ENCODE results near the gene SPACA7. TPM values are rescaled to one million over a fixed set of nuclear protein-coding genes. Genes with fewer than 3 reads are reported as not detected.
"Not testable (repeated sequence)": the region's sequence is repeated elsewhere in the genome, so short reads cannot be mapped to it uniquely, and the experiment has no call there.

The SPACA7 gene
- polyA plus RNA-seq, 1 donor: not detected

DNA sequence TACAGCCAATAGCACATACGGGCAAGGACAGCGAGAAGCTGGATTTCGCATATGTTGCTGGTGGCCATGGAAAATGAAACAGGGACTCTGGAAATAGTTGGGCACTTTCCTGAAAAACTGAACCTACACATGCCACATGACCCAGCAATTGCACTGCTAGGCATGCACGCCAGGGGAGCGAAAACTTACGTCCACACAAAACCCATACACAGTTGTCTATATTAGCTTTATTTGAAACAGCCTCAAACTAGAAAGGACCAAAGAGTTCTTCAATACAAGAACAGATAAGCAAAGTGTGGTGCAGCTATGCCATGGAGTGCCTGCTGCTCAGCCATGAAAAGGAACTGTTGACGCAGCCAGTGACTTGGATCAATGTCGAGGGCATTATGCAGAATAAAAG is 7.3 kb upstream of the SPACA7 start:
- H3K27me3 ChIP-seq (ENCODE audit: control insufficient read depth, insufficient read depth, low read length): no peaks in the 10 kb centered on the region
- 90% methylated on average over 2 of the region's 8 CpGs for WGBS (ENCODE audit: insufficient coverage, low lambda C conversion rate)
- no peak for DNase-seq
- no peaks in the 10 kb centered on the region for H3K9me3 ChIP-seq (ENCODE audit: control insufficient read depth, low read depth, low read length)
- H3K4me3 ChIP-seq (ENCODE audit: low read length): no peak overlapping the region
- H3K4me1 ChIP-seq (ENCODE audit: control insufficient read depth, insufficient read depth, low read length): no peaks in the 10 kb centered on the region
- H3K36me3 ChIP-seq (ENCODE audit: control insufficient read depth, insufficient read depth, low read length): no peaks in the 10 kb centered on the region
- no peak overlapping the region for H3K27ac ChIP-seq (ENCODE audit: low read length)

DNA sequence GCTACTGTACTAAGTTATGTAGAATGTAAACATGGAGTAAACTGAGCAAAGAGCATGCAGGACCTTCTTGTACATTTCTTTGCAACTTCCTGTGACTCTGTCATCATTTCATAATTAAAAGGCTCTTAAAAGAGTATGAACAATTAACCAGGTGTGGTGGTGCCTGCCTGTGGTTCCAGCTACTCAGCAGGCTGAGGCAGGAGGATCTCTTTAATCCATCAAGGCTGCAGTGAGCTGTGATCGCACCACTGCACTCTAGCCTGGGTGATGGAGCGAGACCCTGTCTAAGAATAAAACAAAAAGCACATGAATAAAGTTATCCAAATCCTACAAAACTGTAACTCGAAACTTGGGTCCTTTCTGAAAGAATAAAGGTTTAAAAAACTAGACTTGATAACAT is 5.8 kb upstream of the SPACA7 start:
- no peaks in the 10 kb centered on the region for H3K9me3 ChIP-seq (ENCODE audit: control insufficient read depth, low read depth, low read length)
- H3K4me3 ChIP-seq (ENCODE audit: low read length): no peak overlapping the region
- no peak overlapping the region for H3K27ac ChIP-seq (ENCODE audit: low read length)
- no peaks in the 10 kb centered on the region for H3K4me1 ChIP-seq (ENCODE audit: control insufficient read depth, insufficient read depth, low read length)
- no peaks in the 10 kb centered on the region for H3K36me3 ChIP-seq (ENCODE audit: control insufficient read depth, insufficient read depth, low read length)
- WGBS (ENCODE audit: insufficient coverage, low lambda C conversion rate): no CpG with 5 or more reads among the region's 3 CpGs
- no peak for DNase-seq
- H3K27me3 ChIP-seq (ENCODE audit: control insufficient read depth, insufficient read depth, low read length): no peaks in the 10 kb centered on the region

DNA sequence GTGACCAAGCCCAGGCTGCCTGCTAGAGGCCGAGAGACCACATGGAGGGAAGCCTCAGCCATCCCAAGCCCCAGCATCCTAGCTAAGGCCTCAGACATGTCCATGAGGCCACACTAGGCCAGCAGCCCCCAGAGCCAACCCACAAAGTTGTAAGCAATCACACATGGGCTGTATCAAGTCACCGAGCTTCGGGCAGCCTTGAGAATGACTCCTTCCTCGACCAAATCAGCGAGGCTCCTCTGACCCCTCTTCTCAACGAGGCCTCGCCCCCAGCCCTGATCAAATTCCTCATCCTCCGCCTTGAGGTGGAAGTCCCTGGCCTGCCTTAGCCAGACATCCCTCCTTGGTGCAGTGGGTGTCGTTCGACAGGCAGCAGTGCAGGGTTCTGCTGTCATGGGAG is 1.9 kb upstream of the SPACA7 start:
- no peak overlapping the region for H3K4me3 ChIP-seq (ENCODE audit: low read length)
- no peak overlapping the region for H3K27ac ChIP-seq (ENCODE audit: low read length)
- H3K4me1 ChIP-seq (ENCODE audit: control insufficient read depth, insufficient read depth, low read length): no peaks in the 10 kb centered on the region
- no CpG with 5 or more reads among the region's 10 CpGs for WGBS (ENCODE audit: insufficient coverage, low lambda C conversion rate)
- H3K27me3 ChIP-seq (ENCODE audit: control insufficient read depth, insufficient read depth, low read length): no peaks in the 10 kb centered on the region
- H3K9me3 ChIP-seq (ENCODE audit: control insufficient read depth, low read depth, low read length): no peaks in the 10 kb centered on the region
- no peaks in the 10 kb centered on the region for H3K36me3 ChIP-seq (ENCODE audit: control insufficient read depth, insufficient read depth, low read length)
- DNase-seq: no peak

DNA sequence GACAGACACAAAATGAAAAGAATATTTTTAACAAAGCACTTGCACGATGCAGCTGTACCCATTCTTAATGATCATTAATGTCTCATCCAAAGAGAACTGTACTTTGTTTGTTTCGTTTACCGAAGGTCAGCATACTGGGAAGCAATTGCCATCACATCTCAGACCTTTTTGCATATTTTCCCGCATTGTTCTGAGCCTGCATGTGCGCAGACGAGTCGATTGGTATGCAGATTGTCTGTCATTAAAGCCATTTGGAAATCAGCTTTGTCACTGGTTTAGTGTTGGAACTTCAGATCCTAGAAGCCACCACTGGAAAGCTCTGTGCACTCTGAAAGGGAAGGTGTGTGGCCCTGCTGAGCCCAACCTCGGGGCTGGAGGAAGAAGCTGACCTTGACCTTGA is 15.6 kb downstream of the SPACA7 start:
- DNase-seq: no peak
- H3K27me3 ChIP-seq (ENCODE audit: control insufficient read depth, insufficient read depth, low read length): no peaks in the 10 kb centered on the region
- no peaks in the 10 kb centered on the region for H3K36me3 ChIP-seq (ENCODE audit: control insufficient read depth, insufficient read depth, low read length)
- no peak overlapping the region for H3K4me3 ChIP-seq (ENCODE audit: low read length)
- WGBS (ENCODE audit: insufficient coverage, low lambda C conversion rate): no CpG with 5 or more reads among the region's 8 CpGs
- no peaks in the 10 kb centered on the region for H3K4me1 ChIP-seq (ENCODE audit: control insufficient read depth, insufficient read depth, low read length)
- no peak overlapping the region for H3K27ac ChIP-seq (ENCODE audit: low read length)
- no peaks in the 10 kb centered on the region for H3K9me3 ChIP-seq (ENCODE audit: control insufficient read depth, low read depth, low read length)

DNA sequence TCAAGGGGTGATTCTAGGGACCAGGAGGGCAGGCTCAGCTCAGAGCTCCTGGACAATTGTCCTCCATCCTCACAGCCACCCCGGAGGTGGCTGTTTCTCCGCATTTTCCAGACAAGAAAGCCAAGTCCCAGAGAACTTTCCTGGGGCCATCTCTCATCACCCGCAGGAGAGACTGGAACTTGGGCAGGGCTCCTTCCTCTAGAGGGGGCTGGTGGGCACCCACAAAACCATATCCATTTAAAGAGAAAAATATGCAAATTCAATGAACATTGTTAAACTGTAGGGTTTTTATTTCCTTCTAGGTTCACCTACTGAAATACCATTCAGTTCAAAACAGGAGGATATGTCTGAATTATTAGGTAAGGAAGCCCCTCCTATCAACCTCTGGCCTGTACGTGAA is 16.6 kb downstream of the SPACA7 start:
- Histone ChIP-seq H3K4me3 (ENCODE audit: low read length) (no peak overlapping the region), H3K27me3 (ENCODE audit: control insufficient read depth, insufficient read depth, low read length) (no peaks in the 10 kb centered on the region), H3K36me3 (ENCODE audit: control insufficient read depth, insufficient read depth, low read length) (no peaks in the 10 kb centered on the region), H3K27ac (ENCODE audit: low read length) (no peak overlapping the region), H3K9me3 (ENCODE audit: control insufficient read depth, low read depth, low read length) (no peaks in the 10 kb centered on the region), H3K4me1 (ENCODE audit: control insufficient read depth, insufficient read depth, low read length) (no peaks in the 10 kb centered on the region)
- WGBS (ENCODE audit: insufficient coverage, low lambda C conversion rate): no CpG with 5 or more reads among the region's 4 CpGs
- no peak for DNase-seq

DNA sequence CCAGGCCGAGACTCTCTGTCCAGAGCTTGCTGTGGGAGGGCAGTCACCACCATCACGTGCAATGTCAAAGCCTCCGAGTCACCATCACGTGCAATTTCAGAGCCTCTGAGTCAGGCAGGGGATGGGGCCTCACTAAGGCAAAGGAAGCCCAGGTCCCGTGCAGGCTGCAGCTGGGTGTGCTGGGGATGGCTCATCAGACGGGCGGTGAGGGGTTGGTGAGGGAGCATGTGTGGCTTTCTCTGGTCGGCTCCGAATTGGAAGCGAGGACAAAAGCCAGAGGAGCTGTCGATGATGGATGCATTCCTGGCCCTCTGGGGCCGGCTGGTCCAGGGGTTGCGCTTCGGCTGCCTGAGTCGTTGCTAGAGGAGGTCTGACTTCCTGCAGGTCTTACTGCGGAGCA is 18.9 kb downstream of the SPACA7 start:
- H3K27ac ChIP-seq (ENCODE audit: low read length); H3K9me3 ChIP-seq (ENCODE audit: control insufficient read depth, low read depth, low read length); H3K4me3 ChIP-seq (ENCODE audit: low read length); H3K4me1 ChIP-seq (ENCODE audit: control insufficient read depth, insufficient read depth, low read length); H3K27me3 ChIP-seq (ENCODE audit: control insufficient read depth, insufficient read depth, low read length); H3K36me3 ChIP-seq (ENCODE audit: control insufficient read depth, insufficient read depth, low read length); DNase-seq: not testable (repeated sequence)
- no CpG with 5 or more reads among the region's 16 CpGs for WGBS (ENCODE audit: insufficient coverage, low lambda C conversion rate)

DNA sequence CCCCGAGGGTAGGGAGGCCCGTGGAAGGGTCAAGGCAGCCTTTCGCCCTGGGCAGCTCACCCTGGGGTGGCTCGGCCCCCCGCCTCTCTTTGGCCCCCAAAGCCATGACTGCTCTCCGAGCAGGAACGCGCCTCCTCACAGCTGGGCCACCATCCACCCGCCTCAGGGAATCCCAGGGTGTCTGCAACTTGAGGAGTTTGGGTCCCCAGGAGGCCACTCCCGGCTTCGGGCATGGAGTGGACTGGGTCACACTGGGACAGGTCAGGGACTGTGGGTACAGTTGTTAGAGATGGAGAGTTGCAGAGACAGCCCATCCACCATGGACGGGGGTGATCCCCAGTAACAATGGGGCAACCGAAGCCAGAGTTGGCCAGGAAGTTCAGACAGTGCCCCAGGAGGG is 19.8 kb downstream of the SPACA7 start:
- WGBS (ENCODE audit: insufficient coverage, low lambda C conversion rate): no CpG with 5 or more reads among the region's 13 CpGs
- H3K27ac ChIP-seq (ENCODE audit: low read length): not testable (repeated sequence)

DNA sequence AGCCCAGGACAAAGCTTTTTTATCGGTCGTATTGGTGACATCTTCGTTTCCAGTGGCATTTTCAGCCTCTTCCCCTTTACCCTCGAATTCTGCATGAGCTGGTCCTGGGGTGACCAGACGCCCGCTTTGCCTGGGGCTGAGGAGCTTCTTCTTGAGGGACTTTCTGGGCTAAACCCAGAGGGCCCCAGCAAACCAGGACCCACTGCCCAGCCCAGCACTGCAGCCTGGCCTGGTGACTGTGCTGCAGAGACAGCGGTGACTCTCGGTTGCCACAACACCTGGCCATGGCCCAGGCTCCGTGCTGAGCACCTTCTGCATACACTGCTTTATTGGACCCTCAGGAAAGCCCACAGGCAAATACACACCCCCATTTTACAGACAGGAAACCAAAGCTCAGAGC is 21.0 kb downstream of the SPACA7 start:
- H3K9me3 ChIP-seq (ENCODE audit: control insufficient read depth, low read depth, low read length): no peaks in the 10 kb centered on the region
- H3K4me3 ChIP-seq (ENCODE audit: low read length): no peak overlapping the region
- WGBS (ENCODE audit: insufficient coverage, low lambda C conversion rate): no CpG with 5 or more reads among the region's 9 CpGs
- no peak for DNase-seq
- no peaks in the 10 kb centered on the region for H3K27me3 ChIP-seq (ENCODE audit: control insufficient read depth, insufficient read depth, low read length)
- H3K27ac ChIP-seq (ENCODE audit: low read length): no peak overlapping the region
- no peaks in the 10 kb centered on the region for H3K4me1 ChIP-seq (ENCODE audit: control insufficient read depth, insufficient read depth, low read length)
- no peaks in the 10 kb centered on the region for H3K36me3 ChIP-seq (ENCODE audit: control insufficient read depth, insufficient read depth, low read length)

More for the DNA sequence above, 19.8 kb downstream of the SPACA7 start:
- not testable (repeated sequence) for H3K9me3 ChIP-seq (ENCODE audit: control insufficient read depth, low read depth, low read length); H3K4me3 ChIP-seq (ENCODE audit: low read length); DNase-seq; H3K4me1 ChIP-seq (ENCODE audit: control insufficient read depth, insufficient read depth, low read length); H3K36me3 ChIP-seq (ENCODE audit: control insufficient read depth, insufficient read depth, low read length); H3K27me3 ChIP-seq (ENCODE audit: control insufficient read depth, insufficient read depth, low read length)

DNA sequence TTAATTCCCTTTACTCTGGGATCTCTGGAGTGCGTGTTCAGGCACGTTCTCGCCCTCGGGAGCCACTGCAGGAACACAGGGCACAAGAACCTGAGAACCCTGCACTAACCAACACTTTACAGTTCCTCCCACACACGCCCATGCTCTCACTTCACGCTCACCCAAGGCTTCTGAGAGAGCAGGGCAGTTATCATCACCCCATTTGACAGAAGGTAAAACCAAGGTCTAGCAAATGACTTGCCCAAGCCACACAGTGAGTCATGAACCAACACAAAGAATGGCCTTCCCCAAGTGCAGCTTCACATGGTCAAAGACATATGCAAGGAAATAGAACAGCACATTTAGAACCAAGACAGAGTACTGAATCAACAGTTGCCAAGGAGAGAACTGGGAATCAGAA is 22.2 kb downstream of the SPACA7 start:
- not testable (repeated sequence) for H3K4me1 ChIP-seq (ENCODE audit: control insufficient read depth, insufficient read depth, low read length); H3K4me3 ChIP-seq (ENCODE audit: low read length); H3K9me3 ChIP-seq (ENCODE audit: control insufficient read depth, low read depth, low read length); DNase-seq; H3K27me3 ChIP-seq (ENCODE audit: control insufficient read depth, insufficient read depth, low read length); H3K36me3 ChIP-seq (ENCODE audit: control insufficient read depth, insufficient read depth, low read length); H3K27ac ChIP-seq (ENCODE audit: low read length)
- no CpG with 5 or more reads among the region's 6 CpGs for WGBS (ENCODE audit: insufficient coverage, low lambda C conversion rate)

DNA sequence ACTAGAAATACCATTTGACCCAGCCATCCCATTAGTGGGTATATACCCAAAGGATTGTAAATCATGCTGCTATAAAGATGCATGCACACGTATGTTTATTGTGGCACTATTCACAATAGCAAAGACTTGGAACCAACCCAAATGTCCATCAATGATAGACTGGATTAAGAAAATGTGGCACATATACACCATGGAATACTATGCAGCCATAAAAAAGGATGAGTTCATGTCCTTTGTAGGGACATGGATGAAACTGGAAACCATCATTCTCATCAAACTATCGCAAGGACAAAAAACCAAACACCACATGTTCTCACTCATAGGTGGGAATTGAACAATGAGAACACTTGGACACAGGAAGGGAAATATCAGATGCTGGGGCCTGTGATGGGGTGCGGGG is 33.7 kb downstream of the SPACA7 start:
- not testable (repeated sequence) for H3K27ac ChIP-seq (ENCODE audit: low read length); H3K36me3 ChIP-seq (ENCODE audit: control insufficient read depth, insufficient read depth, low read length); DNase-seq; H3K9me3 ChIP-seq (ENCODE audit: control insufficient read depth, low read depth, low read length); H3K4me3 ChIP-seq (ENCODE audit: low read length); H3K27me3 ChIP-seq (ENCODE audit: control insufficient read depth, insufficient read depth, low read length); H3K4me1 ChIP-seq (ENCODE audit: control insufficient read depth, insufficient read depth, low read length)
- 80% methylated on average over 1 of the region's 3 CpGs for WGBS (ENCODE audit: insufficient coverage, low lambda C conversion rate)

DNA sequence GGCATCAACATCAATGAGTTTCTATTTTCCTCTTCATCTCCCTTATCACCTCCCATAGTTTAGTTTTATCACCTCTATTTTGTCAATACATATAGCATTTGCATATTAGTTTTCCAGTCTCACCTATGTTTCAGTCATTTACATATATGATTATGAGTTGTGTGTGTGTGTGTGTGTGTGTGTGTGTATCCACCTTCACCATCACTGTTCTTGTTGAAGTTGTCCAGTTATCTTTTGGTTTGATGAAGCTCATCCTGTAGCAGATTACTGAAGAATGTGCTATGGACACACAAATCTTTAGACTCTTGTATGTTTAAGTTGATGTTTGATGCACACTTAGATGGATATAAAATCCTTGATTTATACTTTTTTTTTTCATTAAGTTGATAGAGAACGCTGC is 40.5 kb downstream of the SPACA7 start:
- no peak for DNase-seq
- no CpG with 5 or more reads among the region's 1 CpG for WGBS (ENCODE audit: insufficient coverage, low lambda C conversion rate)

More for the DNA sequence above, 40.5 kb downstream of the SPACA7 start:
- no peak overlapping the region for H3K4me3 ChIP-seq (ENCODE audit: low read length)
- no peaks in the 10 kb centered on the region for H3K4me1 ChIP-seq (ENCODE audit: control insufficient read depth, insufficient read depth, low read length)
- H3K27me3 ChIP-seq (ENCODE audit: control insufficient read depth, insufficient read depth, low read length): no peaks in the 10 kb centered on the region
- H3K9me3 ChIP-seq (ENCODE audit: control insufficient read depth, low read depth, low read length): no peaks in the 10 kb centered on the region
- H3K36me3 ChIP-seq (ENCODE audit: control insufficient read depth, insufficient read depth, low read length): no peaks in the 10 kb centered on the region
- H3K27ac ChIP-seq (ENCODE audit: low read length): no peak overlapping the region

All from large intestine (tissue), 3 donors.